Measurements from ENCODE around the gene DSCAM.

GRCh38 chr21:40386294-40386911 is 460.6 kb downstream of the DSCAM start:
- peak in 9 of 11 experiments; percentile 16 to 79 (median 65) for TF ChIP-seq CTCF (IDR thresholded peaks at IDR 0.05 in 8 of 11, conservative IDR thresholded peaks at IDR 0.05 in 3 of 11)
- TF ChIP-seq POLR2AphosphoS5 (IDR thresholded peaks at IDR 0.05) = peak in 1 of 3 donors; percentile 29
- no peak for TF ChIP-seq POLR2A (IDR thresholded peaks at IDR 0.05)

Measured in spleen (tissue), 7 donors.